Activated T-helper 2 cell treated with anti-CD3 and anti-CD28 coated beads, Interferon-gamma antibody, Interleukin-2, Interleukin-4, amounts not matched to agents 10 μg/mL and 5 μg/mL and 100 μg/mL, durations not matched to agents 14 hours and 24 hours and 36 hours (primary cell): ENCODE results near the gene PANX2. TPM values are rescaled to one million over a fixed set of nuclear protein-coding genes. Genes with fewer than 3 reads are reported as not detected.
A peak's percentile ranks its signal among the peaks of the same experiment; 100 is the strongest.
"Not testable (repeated sequence)": the region's sequence is repeated elsewhere in the genome, so short reads cannot be mapped to it uniquely, and the experiment has no call there.

Experiments
- DNase-seq: peaks from one replicate; pipeline ENCODE4 v3.0.0; 2021; ENCODE audit warnings: low spot score
- H3K27ac Mint-ChIP-seq: one replicate; pipeline ENCODE4 v1.8.0; 2021; ENCODE audit warnings: mixed read lengths
- H3K27me3 Mint-ChIP-seq: one replicate; pipeline ENCODE4 v1.8.0; 2021; ENCODE audit warnings: low read depth, mixed read lengths
- H3K36me3 Mint-ChIP-seq: one replicate; pipeline ENCODE4 v1.8.0; 2021; ENCODE audit warnings: low read depth, mixed read lengths
- H3K4me1 Mint-ChIP-seq: one replicate; pipeline ENCODE4 v1.8.0; 2021; ENCODE audit warnings: low read depth, mixed read lengths
- H3K4me3 Mint-ChIP-seq: one replicate; pipeline ENCODE4 v1.8.0; 2021; ENCODE audit warnings: low read depth, mild to moderate bottlenecking, moderate library complexity, mixed read lengths
- H3K9me3 Mint-ChIP-seq: one replicate; pipeline ENCODE4 v1.8.0; 2021; ENCODE audit warnings: mixed read lengths
- intact Hi-C: fragments of 100-400 bp; cut with micrococcal nuclease; formaldehyde crosslinking; loops from one replicate; pipeline ENCODE4 v1.15.1; 2023
- total RNA-seq: library from RNA; stranded (reverse); gene quantifications from 2 replicates; pipeline ENCODE4 v1.2.3, GENCODE V29; 2022

PANX2 gene
- total RNA-seq, 1 donor from 2014 or later = 2.4 TPM

DNA sequence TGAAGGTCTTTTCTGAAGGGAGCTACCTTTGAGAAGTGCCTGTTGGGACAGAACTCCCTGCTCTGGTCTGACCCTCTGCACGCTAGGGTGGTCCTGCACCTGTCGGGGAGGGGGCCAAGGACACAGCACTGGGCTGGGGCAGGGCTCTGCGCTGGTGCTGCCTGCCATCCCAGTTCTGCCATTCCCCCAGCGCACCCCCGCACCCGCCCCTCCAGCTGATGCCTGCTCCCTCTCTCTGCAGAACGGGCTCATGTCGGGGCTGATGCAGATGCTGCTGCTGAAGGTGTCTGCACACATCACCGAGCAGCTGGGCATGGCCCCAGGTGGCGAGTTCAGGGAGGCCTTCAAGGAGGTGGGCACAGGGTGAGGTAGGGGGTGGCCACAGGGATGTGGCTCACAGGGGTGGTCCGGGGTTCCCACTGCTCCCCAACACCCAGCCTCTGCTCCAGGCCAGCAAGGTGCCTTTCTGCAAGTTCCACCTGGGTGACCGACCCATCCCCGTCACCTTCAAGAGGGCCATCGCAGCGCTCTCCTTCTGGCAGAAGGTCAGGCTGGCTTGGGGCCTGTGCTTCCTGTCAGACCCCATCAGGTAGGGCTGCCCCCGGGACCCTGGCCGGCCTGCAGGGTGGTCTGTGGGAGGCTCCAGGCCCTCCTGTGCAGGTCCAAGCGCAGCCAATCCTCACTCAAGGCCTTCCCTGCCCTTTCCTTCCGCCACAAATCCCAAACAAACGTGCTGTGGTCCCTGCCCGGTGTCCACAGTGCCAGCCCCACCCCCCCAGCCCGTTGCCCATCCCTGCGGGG is 26.7 kb downstream of the PANX2 start:
- Mint-ChIP-seq H3K36me3 (peaks cover 19% of the 10 kb centered on the region), H3K27ac (no peak overlapping the region), H3K27me3 (no peaks in the 10 kb centered on the region), H3K9me3 (no peaks in the 10 kb centered on the region), H3K4me3 (no peak overlapping the region), H3K4me1 (peaks cover 6% of the 10 kb centered on the region)
- intact Hi-C loops = no loop called here
- no peak for DNase-seq

DNA sequence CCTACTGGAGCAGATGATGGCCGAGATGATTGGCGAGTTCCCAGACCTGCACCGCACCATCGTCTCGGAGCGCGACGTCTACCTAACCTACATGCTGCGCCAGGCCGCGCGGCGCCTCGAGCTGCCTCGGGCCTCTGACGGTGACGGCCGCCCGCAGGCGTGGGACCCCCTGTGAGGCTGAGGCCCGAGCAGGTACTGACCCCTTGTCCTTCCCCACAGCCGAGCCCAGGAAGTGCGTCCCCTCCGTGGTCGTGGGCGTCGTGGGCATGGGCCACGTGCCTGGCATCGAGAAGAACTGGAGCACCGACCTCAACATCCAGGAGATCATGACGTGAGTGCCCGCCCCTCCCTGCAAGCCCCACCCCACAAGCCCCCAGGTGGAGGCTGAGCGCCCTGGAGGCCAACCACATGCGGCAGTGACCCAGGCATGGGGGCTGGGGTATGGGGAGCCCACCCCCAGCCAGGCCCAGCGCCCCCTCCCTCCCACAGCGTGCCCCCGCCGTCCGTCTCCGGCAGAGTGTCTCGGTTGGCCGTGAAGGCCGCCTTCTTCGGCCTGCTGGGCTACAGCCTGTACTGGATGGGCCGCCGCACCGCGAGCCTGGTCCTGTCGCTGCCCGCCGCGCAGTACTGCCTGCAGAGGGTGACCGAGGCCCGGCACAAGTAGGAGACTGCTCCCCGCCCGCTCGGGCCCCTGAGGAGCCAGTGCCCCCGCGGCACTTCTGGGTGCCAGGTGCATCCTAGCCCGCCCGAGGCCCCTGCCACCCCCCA is 27.5 kb downstream of the PANX2 start:
- no peak for DNase-seq
- intact Hi-C loops = no loop called here
- Mint-ChIP-seq H3K36me3 (peaks cover 15% of the 10 kb centered on the region), H3K4me3 (peak overlapping the region; percentile 21), H3K27ac (no peak overlapping the region), H3K4me1 (peaks cover 8% of the 10 kb centered on the region), H3K27me3 (no peaks in the 10 kb centered on the region), H3K9me3 (no peaks in the 10 kb centered on the region)

GRCh38 chr22:50198624-50199017 is 28.1 kb downstream of the PANX2 start:
- no peaks in the 10 kb centered on the region for H3K27me3 Mint-ChIP-seq
- intact Hi-C loops = no loop called here
- DNase-seq = no peak
- no peak overlapping the region for H3K27ac Mint-ChIP-seq
- H3K4me3 Mint-ChIP-seq = no peak overlapping the region
- peaks cover 8% of the 10 kb centered on the region for H3K4me1 Mint-ChIP-seq
- H3K36me3 Mint-ChIP-seq = peaks cover 21% of the 10 kb centered on the region
- H3K9me3 Mint-ChIP-seq = no peaks in the 10 kb centered on the region

DNA sequence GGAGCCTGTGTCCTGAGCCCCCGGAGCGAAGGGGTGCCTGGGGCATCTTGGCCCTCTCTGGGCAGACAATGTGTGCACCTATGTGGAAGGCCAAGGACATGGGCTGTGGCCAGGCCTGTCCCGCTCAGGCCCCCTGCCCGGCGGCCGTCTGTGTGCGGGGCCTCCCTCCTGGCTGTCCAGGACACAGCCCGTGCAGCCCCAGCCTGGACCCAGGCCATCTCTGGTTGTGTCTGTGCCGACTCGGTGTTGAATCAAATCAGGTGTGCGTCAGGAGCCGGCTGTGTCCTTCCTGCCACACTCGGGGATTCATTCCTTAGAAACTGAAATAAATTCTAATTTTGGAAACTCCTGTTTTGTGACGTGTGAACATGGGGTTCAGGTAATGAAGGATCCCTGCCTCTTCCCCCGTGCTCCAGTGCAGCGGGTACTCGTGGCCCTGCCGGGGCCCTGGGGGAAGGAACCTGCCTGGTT is 28.8 kb downstream of the PANX2 start:
- Mint-ChIP-seq H3K4me1 (peaks cover 9% of the 10 kb centered on the region), H3K4me3 (peak overlapping the region; percentile 57), H3K9me3 (no peaks in the 10 kb centered on the region), H3K27me3 (no peaks in the 10 kb centered on the region), H3K36me3 (peaks cover 27% of the 10 kb centered on the region), H3K27ac (peak overlapping the region; percentile 38)
- intact Hi-C loops = no loop called here
- DNase-seq = no peak

- Mint-ChIP-seq H3K27ac (peak overlapping the region; percentile 38), H3K27me3 (no peaks in the 10 kb centered on the region), H3K9me3 (no peaks in the 10 kb centered on the region), H3K4me1 (peaks cover 9% of the 10 kb centered on the region), H3K4me3 (peak overlapping the region; percentile 57), H3K36me3 (peaks cover 30% of the 10 kb centered on the region)
- DNase-seq = no peak
- intact Hi-C loops = loop anchor here (1.0 to 2.0 kb wide), 3 partner anchors 9 to 229 kb away; partner anchors contain the start of gene TRABD
Measured at GRCh38 chr22:50199829-50200460, 29.4 kb downstream of the PANX2 start.

DNA sequence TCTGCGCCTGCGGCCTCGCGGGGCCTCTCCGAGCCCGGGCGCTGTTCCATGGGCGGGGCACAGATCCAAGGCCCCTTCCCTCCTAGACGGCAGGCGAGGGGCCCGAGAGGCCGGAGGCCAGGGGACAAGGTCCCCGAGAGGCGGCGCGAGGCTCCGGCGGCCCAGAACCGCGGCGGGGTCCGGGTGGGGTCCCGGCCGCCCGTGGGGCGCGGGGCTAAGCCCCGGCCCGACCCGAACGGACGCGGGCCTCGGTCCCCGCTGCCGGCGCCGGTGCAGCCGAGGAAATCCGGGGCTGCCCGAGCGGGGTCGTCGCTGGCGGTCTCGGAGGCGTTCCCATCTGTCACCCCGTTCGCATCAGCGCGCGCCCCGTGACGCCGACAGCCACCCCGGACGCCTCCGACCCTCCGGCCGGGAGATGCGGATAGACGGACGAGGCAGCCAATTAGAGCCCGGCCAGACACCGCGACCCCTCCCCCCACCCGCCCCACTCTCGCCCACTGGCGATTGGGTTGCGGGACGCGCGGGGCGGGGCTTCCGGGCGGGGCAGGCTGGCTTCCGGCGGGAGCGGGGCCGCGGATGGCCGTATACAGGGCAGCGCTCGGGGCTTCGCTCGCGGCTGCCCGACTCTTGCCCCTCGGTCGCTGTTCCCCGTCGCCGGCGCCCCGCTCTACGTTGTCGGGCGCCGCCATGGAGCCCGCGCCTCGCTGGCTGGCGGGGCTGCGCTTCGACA is 30.1 kb downstream of the PANX2 start, which contains the start of gene SELENOO:
Gene SELENOO (plus strand): TSS at position 551 of the 730 bp plus-strand sequence. CDS start 26 bp downstream, at position 577.
- H3K9me3 Mint-ChIP-seq = no peaks in the 10 kb centered on the region
- H3K4me3 Mint-ChIP-seq = peak within 1 kb of the TSS; percentile 83
- H3K4me1 Mint-ChIP-seq = peaks cover 9% of the 10 kb centered on the region
- H3K36me3 Mint-ChIP-seq = peaks cover 35% of the 10 kb centered on the region
- no peaks in the 10 kb centered on the region for H3K27me3 Mint-ChIP-seq
- H3K27ac Mint-ChIP-seq = peak within 1 kb of the TSS; percentile 60
- DNase-seq = peak; percentile 88
- intact Hi-C loops = loop anchor here (1.0 to 2.0 kb wide), 3 partner anchors 9 to 230 kb away; partner anchors contain the start of gene TRABD

DNA sequence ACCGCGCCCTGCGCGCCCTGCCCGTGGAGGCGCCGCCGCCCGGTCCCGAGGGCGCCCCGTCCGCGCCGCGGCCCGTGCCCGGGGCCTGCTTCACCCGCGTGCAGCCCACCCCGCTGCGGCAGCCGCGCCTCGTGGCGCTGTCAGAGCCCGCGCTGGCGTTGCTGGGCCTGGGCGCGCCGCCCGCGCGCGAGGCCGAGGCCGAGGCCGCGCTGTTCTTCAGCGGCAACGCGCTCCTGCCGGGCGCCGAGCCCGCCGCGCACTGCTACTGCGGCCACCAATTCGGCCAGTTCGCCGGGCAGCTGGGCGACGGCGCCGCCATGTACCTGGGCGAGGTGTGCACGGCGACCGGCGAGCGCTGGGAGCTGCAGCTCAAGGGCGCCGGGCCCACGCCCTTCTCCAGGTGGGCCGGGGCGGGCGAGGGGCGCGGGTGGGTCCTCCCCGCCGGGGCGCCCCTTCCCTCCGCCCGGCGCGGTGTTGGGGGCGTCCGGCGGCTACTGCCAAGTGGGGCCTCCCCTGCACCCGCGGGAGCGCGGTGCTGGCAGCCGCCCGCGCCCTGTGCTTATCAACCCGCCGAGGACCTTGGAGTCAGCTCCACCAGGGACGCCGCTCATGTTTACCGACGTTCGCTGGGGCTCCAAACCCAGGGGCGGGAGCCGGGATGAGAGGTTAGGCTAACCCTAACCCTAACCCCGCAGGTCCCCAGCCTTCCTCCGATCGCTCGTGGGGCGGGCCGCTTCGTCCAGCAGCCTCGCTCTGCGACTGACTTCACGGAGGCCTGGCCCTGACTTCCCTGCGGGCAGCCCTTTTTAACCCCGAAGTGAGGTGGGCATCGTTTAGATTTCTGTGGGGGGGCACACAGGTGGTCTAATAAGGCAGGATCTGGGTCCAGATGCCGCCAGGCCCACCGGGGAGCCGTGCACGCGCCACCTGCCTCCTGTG is 30.9 kb downstream of the PANX2 start:
- intact Hi-C loops = loop anchor here (2.0 kb wide), 2 partner anchors 17 to 231 kb away; partner anchors contain the start of gene TRABD

DNA sequence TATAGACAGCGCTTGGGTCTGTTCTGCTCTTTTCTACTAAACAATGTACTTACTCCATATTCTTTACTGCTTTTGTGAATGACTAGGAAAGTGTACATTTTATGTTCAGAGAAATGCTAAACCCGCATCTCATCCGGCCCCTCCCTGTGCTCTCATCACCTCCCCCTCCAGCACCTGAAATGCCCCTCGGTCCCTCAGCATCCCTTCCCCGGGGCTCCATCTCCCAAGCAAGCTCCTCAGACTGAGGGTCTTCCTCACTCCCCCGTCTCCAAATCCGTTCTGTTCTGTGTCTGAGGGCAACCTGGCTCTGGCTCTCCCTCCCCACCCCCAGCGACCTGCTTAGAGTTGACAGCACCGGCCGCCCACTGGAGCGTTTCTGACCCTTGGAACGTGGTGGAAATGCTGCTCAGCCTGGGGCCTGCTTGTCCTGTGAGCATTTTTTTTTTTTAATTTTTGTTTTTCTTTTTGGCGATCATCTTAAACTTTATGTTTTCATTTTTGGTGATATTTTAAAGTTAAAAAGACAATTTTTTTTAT is 31.7 kb downstream of the PANX2 start:
- H3K27me3 Mint-ChIP-seq = no peaks in the 10 kb centered on the region
- DNase-seq = no peak
- H3K27ac Mint-ChIP-seq = peak overlapping the region; percentile 60
- intact Hi-C loops = no loop called here
- H3K9me3 Mint-ChIP-seq = no peaks in the 10 kb centered on the region
- H3K4me3 Mint-ChIP-seq = peak overlapping the region; percentile 83
- H3K4me1 Mint-ChIP-seq = peaks cover 9% of the 10 kb centered on the region
- peaks cover 35% of the 10 kb centered on the region for H3K36me3 Mint-ChIP-seq

More for the DNA sequence above, 30.9 kb downstream of the PANX2 start:
- Mint-ChIP-seq H3K9me3 (no peaks in the 10 kb centered on the region), H3K27me3 (no peaks in the 10 kb centered on the region), H3K4me3 (peak overlapping the region; percentile 83), H3K36me3 (peaks cover 40% of the 10 kb centered on the region), H3K4me1 (peaks cover 9% of the 10 kb centered on the region), H3K27ac (peak overlapping the region; percentile 60)
- no peak for DNase-seq

DNA sequence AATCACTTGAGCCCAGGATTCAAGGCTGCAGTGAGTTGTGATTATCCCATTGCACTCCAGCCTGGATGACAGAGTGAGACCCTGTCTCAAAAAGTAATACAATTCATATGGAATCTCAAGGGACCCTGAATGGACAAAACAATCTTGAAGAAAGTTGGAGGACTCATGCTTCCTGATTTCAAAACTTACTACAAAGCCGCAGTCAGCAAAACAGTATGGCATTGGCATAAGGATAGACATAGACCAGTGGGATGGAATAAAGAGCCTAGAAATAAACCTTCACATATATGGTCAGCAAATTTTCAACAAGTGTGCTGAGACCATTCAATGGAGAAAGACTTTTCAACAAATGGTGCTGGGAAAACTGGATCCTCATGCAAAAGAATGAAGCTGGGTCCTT is 32.8 kb downstream of the PANX2 start:
- Mint-ChIP-seq H3K4me3 (no peak overlapping the region), H3K9me3 (no peaks in the 10 kb centered on the region), H3K4me1 (peaks cover 9% of the 10 kb centered on the region), H3K36me3 (peaks cover 32% of the 10 kb centered on the region), H3K27ac (no peak overlapping the region), H3K27me3 (no peaks in the 10 kb centered on the region)
- no peak for DNase-seq
- intact Hi-C loops = no loop called here

DNA sequence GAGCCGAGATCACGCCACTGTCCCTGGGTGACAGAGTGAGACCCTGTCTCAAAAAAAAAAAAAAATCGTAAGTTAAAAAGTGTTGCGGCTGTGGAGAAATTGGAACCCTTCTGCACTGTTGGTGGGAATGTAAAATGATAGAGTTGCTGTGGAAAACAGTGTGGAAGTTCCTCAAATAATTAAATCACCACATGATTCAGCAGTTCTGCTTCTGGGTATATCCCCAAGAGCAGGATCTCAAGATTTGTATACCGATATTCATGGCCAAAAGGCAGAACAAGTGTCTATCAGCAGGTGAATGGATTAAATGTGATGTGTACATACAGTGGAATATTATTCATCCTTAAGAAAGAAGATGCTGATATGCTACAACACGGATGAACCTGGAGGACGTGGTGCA is 34.0 kb downstream of the PANX2 start:
- H3K27ac Mint-ChIP-seq = no peak overlapping the region
- intact Hi-C loops = no loop called here
- no peaks in the 10 kb centered on the region for H3K27me3 Mint-ChIP-seq
- H3K36me3 Mint-ChIP-seq = peaks cover 28% of the 10 kb centered on the region
- no peaks in the 10 kb centered on the region for H3K9me3 Mint-ChIP-seq
- no peak for DNase-seq
- H3K4me1 Mint-ChIP-seq = peaks cover 9% of the 10 kb centered on the region
- no peak overlapping the region for H3K4me3 Mint-ChIP-seq

GRCh38 chr22:50204998-50205397 is 34.5 kb downstream of the PANX2 start:
- H3K9me3 Mint-ChIP-seq, H3K27ac Mint-ChIP-seq, H3K4me1 Mint-ChIP-seq, intact Hi-C loops, H3K27me3 Mint-ChIP-seq, DNase-seq, H3K4me3 Mint-ChIP-seq: not testable (repeated sequence)
- peaks cover 32% of the 10 kb centered on the region for H3K36me3 Mint-ChIP-seq
